ENCODE results near the gene KPTN.
A peak's percentile ranks its signal among the peaks of the same experiment; 100 is the strongest.
"Not testable (repeated sequence)": the region's sequence is repeated elsewhere in the genome, so short reads cannot be mapped to it uniquely, and the experiment has no call there.

Gene KPTN

DNA sequence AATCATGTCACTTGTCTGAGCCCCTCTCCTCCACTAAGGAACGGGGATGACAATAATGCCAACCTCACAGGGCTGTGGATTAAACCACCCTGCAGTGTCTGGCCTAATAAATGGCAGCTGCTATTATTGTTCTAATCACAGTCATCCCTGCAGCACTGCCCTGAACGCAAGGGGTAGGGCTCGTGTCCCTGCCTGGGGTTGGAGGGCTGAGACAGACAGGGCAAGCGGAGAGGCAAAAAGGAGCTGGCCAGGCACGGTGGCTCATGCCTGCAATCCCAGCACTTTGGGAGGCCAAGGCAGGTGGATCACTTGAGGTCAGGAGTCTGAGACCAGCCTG is 10.2 kb upstream of the KPTN start:
- DNase-seq (ENCODE audit: low read depth, low spot score): no peak
- H3K4me3 ChIP-seq (ENCODE audit: low read length): no peak overlapping the region

DNA sequence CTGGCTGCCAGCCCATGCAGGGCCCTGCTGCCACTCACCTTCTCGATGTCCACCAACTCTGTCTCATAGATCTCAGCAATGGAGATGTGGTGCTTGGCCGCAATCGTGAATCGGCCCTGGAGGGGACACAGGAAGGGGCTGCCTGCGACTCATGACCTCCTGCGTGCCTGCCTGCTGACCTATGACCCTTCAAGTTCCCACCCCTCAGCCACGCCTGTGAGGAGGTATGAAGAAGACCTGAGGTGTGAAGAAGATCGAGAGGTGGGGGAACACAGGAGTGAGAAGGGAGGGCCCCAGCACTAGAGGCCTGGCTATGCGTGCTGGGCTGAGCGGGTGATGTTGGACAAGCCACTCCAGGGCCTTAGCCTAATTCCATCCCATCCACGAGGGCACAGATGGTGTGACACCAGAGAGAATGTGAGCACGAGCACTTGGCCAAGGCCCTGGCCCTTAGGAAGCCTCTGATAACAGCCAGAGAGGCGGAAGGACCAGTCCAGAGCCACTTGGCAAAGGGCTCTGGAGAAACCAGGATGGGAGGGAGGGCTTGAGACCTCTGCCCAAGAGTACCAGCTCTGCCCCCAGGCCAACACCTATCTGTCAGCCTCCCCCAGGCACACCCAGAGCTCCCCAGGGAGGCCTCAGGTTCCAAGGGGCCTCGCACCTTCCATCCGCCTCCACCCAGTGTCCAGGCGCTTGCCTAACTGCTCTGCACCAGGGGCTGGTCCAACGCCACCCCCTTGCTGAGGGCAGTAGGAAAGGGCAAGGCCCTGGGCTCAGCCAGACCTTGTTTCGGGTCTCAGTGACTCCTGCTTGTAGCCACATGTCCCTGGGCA is 9.6 kb upstream of the KPTN start:
- no peak overlapping the region for H3K4me3 ChIP-seq (ENCODE audit: low read length)
- no peak for DNase-seq (ENCODE audit: low read depth, low spot score)

DNA sequence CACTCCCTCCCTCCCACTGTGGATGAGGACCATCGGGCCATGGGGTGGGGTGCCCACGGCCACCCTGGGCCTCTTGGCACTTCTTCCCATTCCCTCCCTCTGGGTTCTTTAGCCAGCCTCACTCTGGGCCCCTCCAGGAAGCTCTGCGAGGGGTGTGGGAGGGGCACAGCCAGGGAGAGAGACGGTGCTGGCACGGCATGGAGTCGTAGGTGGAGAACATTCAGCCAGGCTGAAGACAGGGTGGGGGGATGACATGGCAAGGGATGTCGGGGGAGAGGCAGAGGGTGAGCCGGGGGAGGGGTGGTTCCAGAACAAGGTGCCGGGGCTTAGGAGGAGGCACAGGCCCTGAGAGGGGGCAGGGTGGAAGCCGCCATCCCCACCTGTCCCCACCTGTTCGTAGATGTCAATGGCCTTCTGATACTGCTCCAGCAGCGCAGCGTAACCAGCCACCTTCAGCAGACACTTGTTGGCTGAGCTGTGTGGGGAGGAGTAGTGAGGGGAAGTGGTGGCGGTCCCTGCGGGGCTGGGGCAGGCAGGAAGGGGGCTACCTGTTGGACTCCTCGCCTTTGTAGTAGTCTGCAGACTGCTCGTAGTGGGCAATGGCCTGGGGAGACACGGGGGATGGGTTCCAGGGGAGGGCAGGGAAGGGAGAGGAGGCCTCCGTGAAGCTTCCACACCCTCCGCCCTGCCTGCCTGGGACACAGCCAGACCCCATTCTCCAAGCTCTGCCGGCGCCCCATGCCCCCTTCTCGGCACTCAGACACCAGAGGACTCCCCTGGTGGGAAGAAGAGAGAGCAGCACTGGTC is 8.8 kb upstream of the KPTN start:
- no peak overlapping the region for H3K4me3 ChIP-seq (ENCODE audit: low read length)
- no peak for DNase-seq (ENCODE audit: low read depth, low spot score)

DNA sequence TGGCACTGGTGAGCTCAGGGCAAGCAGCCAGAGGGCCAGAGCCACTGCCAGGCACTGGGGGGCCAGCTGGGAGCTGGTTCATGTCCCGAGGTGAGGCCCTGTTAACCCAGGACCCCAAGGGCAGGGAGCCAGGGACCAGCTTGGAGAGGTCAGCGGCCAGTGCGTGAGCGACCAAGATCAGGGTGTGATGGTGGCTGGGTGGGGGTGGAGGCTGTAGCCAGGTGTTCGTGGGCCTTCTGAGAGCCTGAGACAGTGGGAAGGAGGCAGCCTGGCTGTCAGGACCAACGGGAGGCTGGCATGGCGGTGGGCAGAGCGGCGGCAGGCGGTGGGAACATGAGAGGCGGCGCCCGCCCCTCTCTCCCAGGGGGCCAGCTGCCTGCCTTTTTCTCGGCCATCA is 8.1 kb upstream of the KPTN start:
- DNase-seq (ENCODE audit: low read depth, low spot score): no peak
- no peak overlapping the region for H3K4me3 ChIP-seq (ENCODE audit: low read length)

DNA sequence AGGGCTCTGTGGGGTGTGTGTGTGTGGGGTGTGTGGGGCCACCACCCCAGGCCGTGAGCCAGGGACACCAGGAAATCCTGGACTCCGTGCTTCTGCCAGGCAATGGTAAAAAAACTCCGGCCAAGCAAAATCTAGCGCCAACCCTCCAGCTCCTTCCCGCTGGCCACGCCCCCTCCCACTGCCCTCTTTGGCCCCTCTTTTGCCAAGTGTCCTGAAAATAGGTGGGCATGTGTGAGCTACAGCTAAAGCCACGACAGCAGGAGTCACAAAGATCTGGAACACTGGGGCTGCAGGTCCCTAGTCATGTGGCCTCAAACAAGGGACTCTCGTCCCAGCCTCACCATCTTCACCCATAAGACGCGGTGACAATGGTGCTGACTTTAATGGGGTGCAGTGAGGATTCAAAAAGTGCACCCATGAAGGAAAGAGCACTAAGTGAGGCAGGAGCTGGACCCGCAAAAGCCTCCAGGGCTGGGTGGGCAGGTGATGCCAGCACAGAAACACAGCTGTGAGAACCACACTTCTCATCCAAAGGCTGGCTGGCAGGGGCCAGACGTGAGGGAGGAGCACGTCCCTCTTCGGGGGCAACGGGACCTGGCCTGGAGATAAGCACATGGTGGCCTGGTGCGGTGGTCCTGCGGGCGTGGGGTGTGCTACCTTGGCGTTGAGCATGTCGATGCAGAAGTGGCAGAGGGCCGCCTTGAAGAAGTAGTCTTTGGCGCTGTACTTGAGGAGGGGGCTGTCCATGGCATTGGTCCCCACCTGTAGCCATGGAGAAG is 7.5 kb upstream of the KPTN start:
- H3K4me3 ChIP-seq (ENCODE audit: low read length): no peak overlapping the region
- no peak for DNase-seq (ENCODE audit: low read depth, low spot score)

DNA sequence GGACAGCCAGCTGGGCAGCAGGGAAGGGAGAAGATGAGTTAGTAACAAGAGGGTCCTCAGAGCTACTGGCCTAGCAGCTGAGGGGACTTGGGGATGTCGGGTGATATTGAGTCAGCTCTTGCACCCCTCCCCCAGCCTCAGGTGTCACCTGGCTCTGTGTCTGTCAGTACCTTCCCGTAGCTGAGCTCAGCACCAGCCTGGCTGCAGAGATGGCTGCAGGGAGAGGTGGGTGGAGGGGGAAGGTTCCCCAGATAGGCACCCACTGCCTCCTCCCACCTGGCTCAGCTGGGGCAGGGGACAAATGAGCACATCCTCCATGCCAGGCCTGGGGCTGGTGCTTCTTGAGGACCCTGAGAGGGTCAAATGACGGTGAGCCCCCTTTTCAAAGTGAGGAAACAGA is 6.8 kb upstream of the KPTN start:
- no peak for DNase-seq (ENCODE audit: low read depth, low spot score)
- no peak overlapping the region for H3K4me3 ChIP-seq (ENCODE audit: low read length)

DNA sequence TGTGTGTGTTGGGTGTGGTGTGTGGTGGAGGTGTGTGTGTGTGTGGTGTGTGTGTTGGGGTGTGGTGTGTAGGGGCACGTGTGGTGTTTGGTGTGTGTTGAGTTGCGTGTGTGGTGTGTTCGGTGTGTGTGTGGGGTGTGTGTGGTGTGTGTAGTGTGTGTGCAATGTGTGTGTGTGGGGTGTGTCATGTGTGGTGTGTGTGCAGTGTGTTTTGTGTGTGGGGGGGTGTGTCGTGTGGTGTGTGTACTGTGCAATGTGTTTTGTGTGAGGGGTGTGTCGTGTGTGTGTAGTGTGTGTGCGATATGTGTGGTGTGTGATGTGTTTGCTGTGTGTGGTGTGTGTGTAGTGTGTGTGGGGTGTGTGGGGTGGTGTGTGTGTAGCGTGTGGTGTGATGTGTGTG is 6.0 kb upstream of the KPTN start:
- no peak overlapping the region for H3K4me3 ChIP-seq (ENCODE audit: low read length)
- no peak for DNase-seq (ENCODE audit: low read depth, low spot score)

DNA sequence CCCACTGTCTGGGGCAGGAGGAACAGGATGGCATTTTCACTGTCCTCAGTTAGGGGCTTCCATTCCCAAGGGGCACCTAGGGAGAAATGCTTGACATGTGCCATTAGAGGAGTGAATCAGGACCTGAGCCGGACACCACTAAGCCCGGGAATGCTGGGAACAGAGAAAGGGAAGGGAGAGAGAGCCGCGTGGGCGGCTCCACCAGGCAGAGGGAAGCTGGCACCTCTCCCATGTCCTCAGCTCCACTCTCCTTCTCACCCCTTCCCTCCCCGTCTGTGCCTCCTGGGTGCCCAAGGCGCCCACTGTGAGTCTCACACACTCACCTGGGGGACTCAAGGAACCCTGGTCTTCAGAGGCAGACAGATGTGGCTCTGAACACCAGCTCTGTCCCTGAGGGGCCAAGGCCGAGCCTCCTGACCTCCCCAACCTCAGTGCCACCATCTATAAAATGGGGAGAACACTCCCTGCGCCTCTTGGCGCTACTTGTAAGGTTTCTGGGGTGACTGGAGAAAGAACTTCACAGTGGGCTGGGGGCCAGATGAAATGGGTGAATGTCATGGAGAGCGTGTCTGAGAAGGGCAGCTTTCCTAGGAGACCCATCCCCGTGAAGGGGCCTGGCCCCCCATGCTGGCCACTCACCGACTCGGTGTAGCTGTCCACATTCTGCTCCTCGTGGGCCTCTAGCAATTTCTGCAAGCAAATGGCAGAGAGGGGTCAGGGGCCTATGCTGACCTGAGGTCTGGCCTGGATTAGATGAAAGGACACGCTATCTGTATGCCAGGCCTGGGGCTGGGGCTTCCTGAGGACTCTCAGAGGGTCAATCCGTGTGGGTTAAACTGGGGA is 5.3 kb upstream of the KPTN start:
- no peak for DNase-seq (ENCODE audit: low read depth, low spot score)
- no peak overlapping the region for H3K4me3 ChIP-seq (ENCODE audit: low read length)

DNA sequence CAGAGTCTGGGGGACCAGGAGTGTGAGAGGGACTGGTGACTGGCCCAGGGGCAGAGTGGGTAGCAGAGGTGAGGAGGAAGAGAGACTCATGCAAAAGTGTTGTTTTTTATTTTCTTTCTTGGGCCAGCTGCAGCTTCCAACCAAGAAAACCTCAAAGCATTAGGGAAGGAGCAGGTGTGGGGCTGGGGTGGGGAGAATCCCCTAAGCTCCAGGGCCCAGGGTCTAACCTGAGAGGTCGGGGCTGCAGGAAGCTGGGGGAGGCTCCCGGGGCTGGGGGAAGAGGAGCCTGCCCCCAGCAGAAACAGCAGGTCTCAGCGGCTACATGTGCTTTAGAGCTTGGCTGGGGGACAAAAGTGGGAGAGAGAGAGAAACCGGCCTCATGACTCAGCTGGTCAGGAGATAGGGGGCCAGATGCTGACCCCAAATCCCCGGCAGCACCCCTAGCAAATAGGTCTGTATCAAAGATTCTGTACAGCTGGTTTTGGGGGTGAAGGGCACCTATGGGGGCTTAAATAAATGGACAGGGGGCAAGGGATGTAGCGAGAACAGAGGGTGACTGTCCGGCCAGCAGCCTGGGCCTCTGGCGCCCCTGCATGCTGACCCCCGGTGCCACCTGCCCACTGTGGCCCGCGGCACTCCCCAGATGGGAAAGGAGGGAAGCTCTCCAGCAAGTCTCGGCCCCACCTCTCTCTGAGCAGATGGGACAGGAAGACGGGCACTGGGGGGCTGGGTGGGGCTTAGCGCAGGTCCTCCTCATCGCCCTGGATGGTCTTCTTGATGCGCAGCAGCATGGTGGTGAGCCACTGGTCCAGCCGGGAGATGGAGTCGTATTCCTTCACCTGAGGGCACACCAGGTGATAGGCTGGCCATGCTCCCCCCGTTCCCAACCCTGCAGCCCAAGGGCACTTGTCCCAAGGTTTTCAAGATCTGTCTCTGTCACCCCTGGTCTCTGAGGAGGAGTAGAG is 3.8 kb upstream of the KPTN start:
- H3K4me3 ChIP-seq (ENCODE audit: low read length): peak overlapping the region; percentile 31
- peak; percentile 84 for DNase-seq (ENCODE audit: low read depth, low spot score)

DNA sequence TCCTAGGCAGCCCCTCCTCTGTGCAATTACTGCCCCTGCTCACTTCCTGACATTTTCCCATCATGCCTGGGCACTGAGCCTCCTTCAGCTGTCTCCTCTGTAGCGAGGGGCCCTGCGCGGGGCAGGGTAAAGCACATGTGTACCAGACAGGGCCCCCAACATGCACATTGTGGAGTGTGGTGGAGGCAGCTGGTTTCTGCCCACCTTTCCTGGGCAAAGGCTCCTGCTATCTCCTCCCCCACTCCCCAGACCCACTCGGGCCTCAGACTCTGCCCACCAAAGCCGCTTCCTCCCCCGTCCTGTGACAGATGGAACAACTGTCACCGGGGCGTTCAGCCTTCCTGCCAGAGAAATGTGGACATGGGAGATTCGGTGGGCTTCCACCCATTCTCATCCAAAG is 2.9 kb upstream of the KPTN start:
- peak; percentile 84 for DNase-seq (ENCODE audit: low read depth, low spot score)
- peak overlapping the region; percentile 31 for H3K4me3 ChIP-seq (ENCODE audit: low read length)

DNA sequence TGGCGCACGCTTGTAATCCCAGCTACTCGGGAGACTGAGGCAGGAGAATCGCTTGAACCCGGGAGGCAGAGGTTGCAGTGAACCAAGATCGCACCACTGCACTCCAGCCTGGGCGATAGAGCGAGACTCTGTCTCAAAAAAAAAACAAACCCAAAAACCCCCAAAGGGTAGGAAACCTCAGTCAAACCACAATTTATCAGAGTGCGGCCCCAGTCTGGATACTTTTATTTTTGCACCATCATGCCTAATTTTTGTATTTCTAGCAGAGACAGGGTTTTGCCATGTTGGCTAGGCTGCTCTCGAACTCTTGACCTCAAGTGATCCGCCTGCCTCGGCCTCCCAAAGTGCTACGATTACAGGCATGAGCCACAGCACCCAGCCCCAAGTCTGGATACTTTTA is 2.2 kb upstream of the KPTN start:
- peak overlapping the region; percentile 31 for H3K4me3 ChIP-seq (ENCODE audit: low read length)
- not testable (repeated sequence) for DNase-seq (ENCODE audit: low read depth, low spot score)

DNA sequence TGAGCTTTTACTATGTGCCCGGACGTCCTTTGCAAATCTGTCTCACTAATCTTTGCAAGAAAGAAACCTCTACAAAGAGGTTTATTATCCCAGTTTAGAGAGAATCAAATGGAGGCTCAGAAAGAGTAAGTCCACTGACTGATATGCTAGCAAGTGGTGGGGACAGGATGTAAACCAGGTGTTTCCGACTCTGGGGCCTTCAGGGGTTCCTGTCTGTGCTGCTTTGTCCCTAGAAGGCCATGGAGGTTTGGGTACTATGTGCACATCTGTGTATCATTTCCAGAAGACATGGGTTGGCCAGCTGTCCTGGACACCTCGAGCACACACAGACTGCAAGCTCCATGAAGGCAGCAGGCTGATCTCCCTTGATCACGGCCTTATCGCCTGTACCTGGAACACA is 1.2 kb upstream of the KPTN start:
- peak; percentile 78 for DNase-seq (ENCODE audit: low read depth, low spot score)
- peak overlapping the region; percentile 97 for H3K4me3 ChIP-seq (ENCODE audit: low read length)

DNA sequence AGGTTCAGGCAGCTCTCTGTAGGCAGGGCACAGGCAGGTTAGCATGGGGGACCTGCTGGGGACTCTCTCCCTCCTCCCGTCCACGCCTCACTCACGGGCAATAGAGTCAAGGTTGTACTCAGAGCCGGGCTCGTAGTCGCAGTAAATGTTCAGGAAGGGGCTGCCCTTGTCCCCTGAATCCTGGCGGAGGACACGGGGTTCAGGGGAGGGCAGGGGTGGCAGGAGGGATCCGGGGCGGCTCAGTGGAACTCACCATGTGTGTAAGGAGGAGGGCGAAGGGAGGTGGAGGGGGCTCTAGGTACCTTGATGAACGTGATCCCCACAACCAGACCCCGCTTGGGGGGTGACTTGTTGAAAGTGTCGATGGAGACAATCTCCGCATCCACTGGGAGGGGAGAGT is 819 bp downstream of the KPTN start:
- DNase-seq (ENCODE audit: low read depth, low spot score): no peak
- H3K4me3 ChIP-seq (ENCODE audit: low read length): peak overlapping the region; percentile 97

DNA sequence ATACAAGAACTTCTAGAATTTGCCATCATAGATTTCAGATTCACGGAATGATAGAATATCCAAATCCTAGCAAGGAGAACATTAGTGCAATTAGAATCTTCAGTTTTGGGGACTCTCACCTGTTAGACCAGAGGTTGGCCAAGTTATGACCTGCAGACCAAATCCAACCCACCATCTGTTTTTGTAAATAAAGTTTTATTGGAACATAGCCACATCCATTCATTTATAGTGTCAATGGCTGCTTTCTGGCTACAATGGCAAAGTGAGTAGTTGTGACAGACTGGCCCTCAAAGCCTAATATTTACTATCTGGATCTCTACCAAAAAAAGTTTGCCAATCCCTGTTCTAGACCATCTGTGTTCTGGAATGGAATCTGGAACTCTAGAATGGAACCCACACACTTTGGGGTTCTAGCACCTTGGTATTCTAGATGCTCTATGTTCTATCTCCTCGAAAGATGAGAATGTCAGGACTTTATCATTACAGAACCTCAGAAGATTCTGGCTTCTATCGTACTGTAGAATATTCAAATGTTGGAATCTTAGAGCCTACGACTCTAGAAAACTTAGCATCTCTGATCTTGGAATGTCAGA is 2.5 kb downstream of the KPTN start:
- no peak overlapping the region for H3K4me3 ChIP-seq (ENCODE audit: low read length)
- no peak for DNase-seq (ENCODE audit: low read depth, low spot score)

DNA sequence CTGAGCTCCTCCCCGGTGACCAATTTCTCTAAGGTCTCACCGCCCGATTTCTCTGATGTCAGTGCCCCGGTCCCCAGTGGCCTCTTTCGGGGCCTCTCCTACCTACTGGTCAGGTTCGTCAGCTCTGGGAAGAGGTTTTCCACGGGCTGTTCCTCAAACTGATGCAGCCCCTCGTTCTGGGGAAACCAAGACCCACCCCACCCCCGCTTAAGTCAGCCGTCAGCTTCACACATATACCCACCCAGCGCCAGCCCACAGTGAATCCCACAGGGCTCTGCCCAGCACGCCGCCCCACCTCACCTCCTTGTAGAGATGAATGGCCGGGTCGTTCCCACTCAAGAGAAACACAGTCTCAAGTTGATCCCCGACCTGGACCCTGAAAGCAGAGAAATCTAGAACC is 3.4 kb downstream of the KPTN start:
- no peak for DNase-seq (ENCODE audit: low read depth, low spot score)
- no peak overlapping the region for H3K4me3 ChIP-seq (ENCODE audit: low read length)

DNA sequence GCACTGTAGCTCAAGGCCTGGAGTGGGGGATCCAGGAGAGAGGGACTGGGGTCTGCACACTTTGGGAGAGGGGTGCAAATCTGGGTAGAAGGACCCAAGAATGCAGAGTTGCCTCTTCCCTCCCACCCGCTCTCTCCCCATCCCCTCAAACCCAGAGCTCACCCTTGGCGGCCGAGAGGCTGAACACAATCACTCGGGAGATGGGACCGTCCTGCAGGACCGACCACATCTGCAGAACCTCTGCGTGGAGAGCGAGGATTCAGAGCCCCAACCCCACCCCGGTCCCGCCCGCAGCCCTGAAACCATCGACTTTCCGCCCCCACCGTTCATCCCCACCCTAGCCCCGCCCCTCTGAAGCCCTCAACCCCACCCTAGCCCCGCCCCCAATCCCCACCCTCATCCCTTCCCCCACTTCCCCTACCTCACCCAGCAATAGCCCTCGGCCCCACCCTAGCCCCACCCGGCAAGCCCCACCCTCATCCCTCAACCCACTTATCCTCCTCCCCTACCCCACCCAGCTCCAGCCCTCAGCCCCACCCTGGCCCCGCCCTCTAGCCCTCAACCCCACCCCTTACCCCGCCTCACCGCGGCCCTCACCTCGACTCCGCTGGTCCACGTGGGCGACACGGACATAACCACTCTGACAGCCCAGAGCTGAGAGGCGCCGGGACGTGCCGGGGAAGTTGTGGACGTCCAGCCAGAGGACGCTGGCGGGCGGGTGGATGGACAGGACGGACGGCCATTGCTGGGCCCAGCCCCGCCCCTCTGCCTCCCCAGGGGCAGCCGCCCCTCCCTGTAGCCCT is 4.1 kb downstream of the KPTN start:
- DNase-seq (ENCODE audit: low read depth, low spot score): no peak
- H3K4me3 ChIP-seq (ENCODE audit: low read length): no peak overlapping the region

DNA sequence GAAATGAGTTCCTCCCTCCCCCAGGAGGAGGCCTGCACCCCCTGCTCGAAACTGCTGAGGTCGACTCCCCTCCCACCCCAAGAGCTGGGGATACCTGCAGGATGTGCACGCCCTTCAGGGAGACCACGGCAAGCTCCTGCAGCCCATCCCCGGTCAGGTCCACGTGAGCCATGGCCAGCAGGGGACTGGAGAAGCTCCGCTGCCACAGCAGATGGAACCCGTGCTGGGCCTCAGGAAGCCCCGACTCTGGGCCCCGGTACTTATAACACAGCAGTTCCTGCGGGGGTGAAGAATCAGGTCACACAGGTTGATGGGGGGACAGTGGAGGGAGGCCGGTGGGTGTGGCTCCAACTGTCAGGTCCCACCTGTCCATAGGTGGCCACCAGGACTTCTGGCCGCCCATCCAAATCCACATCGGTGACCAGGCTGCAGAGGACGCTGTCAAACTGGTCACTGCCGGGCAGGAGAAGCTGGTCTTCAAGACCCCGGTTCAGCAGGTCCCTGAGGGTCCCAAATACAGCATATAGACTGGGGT is 7.5 kb downstream of the KPTN start:
- H3K4me3 ChIP-seq (ENCODE audit: low read length): no peak overlapping the region
- DNase-seq (ENCODE audit: low read depth, low spot score): no peak

All from Jurkat, Clone E6-1 (cell line).